HepG2 (cell line): Measurements from ENCODE around the gene CAPN7. TPM values are rescaled to one million over a fixed set of nuclear protein-coding genes. Genes with fewer than 3 reads are reported as not detected.

Source experiments
- ATAC-seq: fragments of 200-7000 bp; cut with Tn5 transposase; 3 replicates; pipeline ENCODE4 v1.9.1; 2020; ENCODE audit warnings: mild to moderate bottlenecking, moderate library complexity
- BruUV-seq: library from RNA; stranded (reverse); fragments of 400-500 nt; replicated peaks from 2 replicates; lab custom pipeline; 2021; lab: Mats Ljungman, UMichigan
- CTCF ChIA-PET: fragments of 300-600 bp; formaldehyde crosslinking; extraction: SDS; loops from one replicate; lab custom pipeline; 2021; ENCODE audit warnings: low total read pairs, inconsistent platforms, low intra/inter-chr PET ratio; lab: Yijun Ruan, JAX
- POLR2A ChIA-PET: fragments of 350-600 bp; sonication (Branson Sonifier 250); formaldehyde crosslinking; loops from one replicate; lab custom pipeline; 2020; ENCODE audit warnings: antibody characterized with exemption, inconsistent platforms; lab: Yijun Ruan, JAX
- DNase-seq: peaks from one replicate; pipeline ENCODE4 v3.0.0-alpha.2; 2015; ENCODE audit warnings: low spot score
- FAIRE-seq: peaks from 3 replicates; lab custom pipeline; 2011; peaks lifted over from hg19 to GRCh38; lab: Jason Lieb, UNC
- H2AFZ ChIP-seq: one replicate; pipeline ENCODE4 v1.6.1; 2011; ENCODE audit warnings: low read length, inconsistent platforms
- H3K27ac ChIP-seq: fragments of 300-600 bp; 3 replicates; pipeline ENCODE4 v1.8.0; 2011; ENCODE audit warnings: mixed run types, mild to moderate bottlenecking, mixed read lengths, low read length, inconsistent platforms; ENCODE audit not compliant: insufficient read depth; ENCODE audit errors: extremely low read length
- H3K27me3 ChIP-seq, 2 experiments: fragments of 200-600 bp in 1 of 2; 2 replicates in 1 of 2; 3 replicates in 1 of 2; pipeline versions ENCODE4 v1.6.0 to v1.8.0; 2011; ENCODE audit warnings: low read length in 2 of 2, mild to moderate bottlenecking in 2 of 2, moderate library complexity in 2 of 2, inconsistent platforms in 1 of 2; ENCODE audit not compliant: insufficient read depth in 2 of 2, control insufficient read depth in 1 of 2
- H3K36me3 ChIP-seq, 2 experiments: fragments of 200-600 bp in 1 of 2; replicated peaks in 1 of 2; 2 replicates in 1 of 2; 3 replicates in 1 of 2; pipeline versions ENCODE4 v1.5.1 to v1.8.0; 2011; ENCODE audit warnings: low read length in 2 of 2, inconsistent platforms in 1 of 2; ENCODE audit not compliant: insufficient read depth in 2 of 2, control insufficient read depth in 1 of 2
- H3K4me1 ChIP-seq: 2 replicates; pipeline ENCODE4 v1.5.1; 2012; ENCODE audit warnings: low read length, inconsistent platforms; ENCODE audit not compliant: insufficient read depth
- H3K4me2 ChIP-seq: 2 replicates; pipeline ENCODE4 v1.6.0; 2011; ENCODE audit warnings: low read depth, low read length, inconsistent platforms
- H3K4me3 ChIP-seq, 3 experiments: fragments of 200-600 bp in 1 of 3; sonication (generic), shearing (Covaris generic) in 1 of 3; replicated peaks in 1 of 3; 2 replicates each; pipeline ENCODE4 v1.5.1; 2011 to 2016; ENCODE audit warnings: low read length in 3 of 3, inconsistent platforms in 2 of 3, low read depth in 2 of 3, mild to moderate bottlenecking in 2 of 3, control low read depth in 1 of 3, mixed read lengths in 1 of 3; ENCODE audit not compliant: insufficient read depth in 1 of 3
- H3K79me2 ChIP-seq: one replicate; pipeline ENCODE4 v1.6.1; 2011; ENCODE audit warnings: low read length, inconsistent platforms; ENCODE audit not compliant: insufficient read depth
- H3K9ac ChIP-seq: 2 replicates; pipeline ENCODE4 v1.6.0; 2011; ENCODE audit warnings: mild to moderate bottlenecking, low read depth, low read length, inconsistent platforms; ENCODE audit not compliant: insufficient read depth
- H3K9me3 ChIP-seq: 2 replicates; pipeline ENCODE4 v1.5.1; 2012; ENCODE audit warnings: mild to moderate bottlenecking, low read length
- H4K20me1 ChIP-seq: 2 replicates; pipeline ENCODE4 v1.6.0; 2011; ENCODE audit warnings: inconsistent platforms, mild to moderate bottlenecking, low read length, moderate library complexity; ENCODE audit not compliant: insufficient read depth
- EHMT2 ChIP-seq: fragments of 200-600 bp; sonication (generic); IDR thresholded peaks from 2 replicates; pipeline ENCODE4 v1.7.0; 2017; ENCODE audit warnings: antibody characterized with exemption, low read depth, low read length, borderline replicate concordance
- FOXA1 ChIP-seq, 2 experiments: fragments of 450-650 bp in 1 of 2; sonication (generic) in 1 of 2; formaldehyde crosslinking in 1 of 2; IDR thresholded peaks; 2 replicates each; pipeline versions ENCODE4 v1.4.0 to v1.6.1; 2016 to 2020; ENCODE audit warnings: missing genetic modification reagents in 1 of 2
- ZNF101 ChIP-seq: sonication (generic); formaldehyde crosslinking; IDR thresholded peaks from 2 replicates; pipeline ENCODE4 v1.4.0; 2020; ENCODE audit warnings: mild to moderate bottlenecking, low read depth, missing genetic modification reagents, borderline replicate concordance
- ZNF331 ChIP-seq: sonication (generic); formaldehyde crosslinking; IDR thresholded peaks from 2 replicates; pipeline ENCODE4 v1.4.0; 2020; ENCODE audit warnings: missing genetic modification reagents
- ZNF383 ChIP-seq: sonication (generic); formaldehyde crosslinking; IDR thresholded peaks from 2 replicates; pipeline ENCODE4 v1.4.0; 2020; ENCODE audit warnings: missing genetic modification reagents, mild to moderate bottlenecking, borderline replicate concordance
- WGBS: methylation state at CpG from one replicate; pipeline ENCODE4 v1.1.6; 2017; ENCODE audit warnings: low lambda C conversion rate; 5-methylcytosine and 5-hydroxymethylcytosine counted together
- in situ Hi-C: cut with HindIII; loops from 2 replicates; pipeline ENCODE4 v1.10.0; 2017; ENCODE audit warnings: low pct_unique_long_range_greater_than_20kb; ENCODE audit not compliant: extremely low pct_ligation_motif_present
- intact Hi-C: fragments of 100-400 bp; cut with micrococcal nuclease; formaldehyde crosslinking; loops from one replicate; pipeline ENCODE4 v1.10.0; 2022; ENCODE audit not compliant: unreplicated experiment
- polyA plus RNA-seq, 8 experiments: library from polyadenylated mRNA; depleted of rRNA in 3 of 8; stranded (reverse) in 7 of 8; unstranded in 1 of 8; fragments of >200 nt; fragmentation: Illumina TruSeq in 4 of 8; extraction: Trizol in 4 of 8; gene quantifications; 2 replicates each; pipeline versions ENCODE4 v1.2.1 to v1.2.3, GENCODE V29; 2011 to 2016; ENCODE audit warnings: low read depth in 4 of 8, missing spikeins in 1 of 8, mixed read lengths in 1 of 8; ENCODE audit not compliant: insufficient read depth in 1 of 8
- total RNA-seq, 5 experiments: library from RNA; depleted of rRNA; stranded (reverse); fragments of >200 nt; fragmentation: Illumina TruSeq; extraction: Trizol; gene quantifications; 2 replicates each; pipeline ENCODE4 v1.2.3, GENCODE V29; 2016; ENCODE audit warnings: low read depth in 1 of 5
- TF ChIP-seq, protein P1 (sequence below): sonication (generic); formaldehyde crosslinking; IDR thresholded peaks from 2 replicates; pipeline ENCODE4 v1.5.1; 2020; ENCODE audit warnings: missing genetic modification reagents, mild to moderate bottlenecking, borderline replicate concordance
- TF ChIP-seq, protein P2 (sequence below): sonication (generic); formaldehyde crosslinking; IDR thresholded peaks from 2 replicates; pipeline ENCODE4 v1.5.1; 2020; ENCODE audit warnings: mild to moderate bottlenecking, missing genetic modification reagents
- TF ChIP-seq, protein P3 (sequence below): sonication (generic); formaldehyde crosslinking; IDR thresholded peaks from 2 replicates; pipeline ENCODE4 v1.5.1; 2020; ENCODE audit warnings: missing genetic modification reagents, mild to moderate bottlenecking, borderline replicate concordance
- TF ChIP-seq, protein P4 (sequence below), 2 experiments: fragments of 450-650 bp in 1 of 2; sonication (generic) in 1 of 2; formaldehyde crosslinking; IDR thresholded peaks; 2 replicates each; pipeline versions ENCODE4 v1.5.0 to v1.8.0; 2020 to 2022; ENCODE audit warnings: mild to moderate bottlenecking in 1 of 2, missing genetic modification reagents in 1 of 2
- TF ChIP-seq, protein P5 (sequence below): sonication (generic); formaldehyde crosslinking; IDR thresholded peaks from 2 replicates; pipeline ENCODE4 v1.4.0; 2020; ENCODE audit warnings: missing genetic modification reagents, borderline replicate concordance

CAPN7 gene
- total and polyA plus RNA-seq, 2 of the 13 experiments (the other 11 are each of a cell fraction or from before 2014, with no cell fraction given), result 16.7 to 36.8 TPM

DNA sequence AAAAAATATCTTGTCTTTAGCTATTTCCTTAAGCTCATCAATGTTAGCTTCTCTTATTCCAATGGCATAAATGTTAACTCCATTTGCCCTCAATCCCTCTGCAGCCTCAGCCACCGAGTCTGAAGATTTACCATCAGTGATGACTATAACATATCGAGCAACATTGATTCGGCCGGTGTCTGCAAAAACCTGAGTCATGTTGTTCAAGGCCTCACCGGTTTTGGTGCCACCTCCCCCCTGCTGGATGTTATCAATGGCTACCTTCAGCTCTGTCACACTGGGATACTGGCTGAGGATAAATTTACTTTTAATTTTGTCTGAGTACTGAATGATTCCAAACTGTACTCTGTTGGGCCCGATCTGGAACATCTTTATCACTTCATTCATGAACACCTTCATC is 41.0 kb upstream of the CAPN7 start:
- POLR2A ChIA-PET, result no interaction called here
- peaks cover 25% of the 10 kb centered on the region for H3K4me1 ChIP-seq
- H3K36me3 ChIP-seq, result no peaks in the 10 kb centered on the region
- BruUV-seq, result no TSS peak
- H3K79me2 ChIP-seq, result no peaks in the 10 kb centered on the region
- ATAC-seq (no peak), DNase-seq (no peak), FAIRE-seq (no peak)
- CTCF ChIA-PET, result no interaction called here
- H3K9ac ChIP-seq, result no peak overlapping the region
- H3K4me2 ChIP-seq, result no peak overlapping the region
- intact Hi-C loops (no loop called here), in situ Hi-C loops (no loop called here)
- H4K20me1 ChIP-seq, result no peaks in the 10 kb centered on the region
- no peak overlapping the region for H2AFZ ChIP-seq
- H3K27ac ChIP-seq, result no peak overlapping the region
- no peak overlapping the region for H3K4me3 ChIP-seq
- 72% methylated on average over 6 of the region's 6 CpGs for WGBS
- no peaks in the 10 kb centered on the region for H3K27me3 ChIP-seq
- no peaks in the 10 kb centered on the region for H3K9me3 ChIP-seq
- TF ChIP-seq, protein P1, sequence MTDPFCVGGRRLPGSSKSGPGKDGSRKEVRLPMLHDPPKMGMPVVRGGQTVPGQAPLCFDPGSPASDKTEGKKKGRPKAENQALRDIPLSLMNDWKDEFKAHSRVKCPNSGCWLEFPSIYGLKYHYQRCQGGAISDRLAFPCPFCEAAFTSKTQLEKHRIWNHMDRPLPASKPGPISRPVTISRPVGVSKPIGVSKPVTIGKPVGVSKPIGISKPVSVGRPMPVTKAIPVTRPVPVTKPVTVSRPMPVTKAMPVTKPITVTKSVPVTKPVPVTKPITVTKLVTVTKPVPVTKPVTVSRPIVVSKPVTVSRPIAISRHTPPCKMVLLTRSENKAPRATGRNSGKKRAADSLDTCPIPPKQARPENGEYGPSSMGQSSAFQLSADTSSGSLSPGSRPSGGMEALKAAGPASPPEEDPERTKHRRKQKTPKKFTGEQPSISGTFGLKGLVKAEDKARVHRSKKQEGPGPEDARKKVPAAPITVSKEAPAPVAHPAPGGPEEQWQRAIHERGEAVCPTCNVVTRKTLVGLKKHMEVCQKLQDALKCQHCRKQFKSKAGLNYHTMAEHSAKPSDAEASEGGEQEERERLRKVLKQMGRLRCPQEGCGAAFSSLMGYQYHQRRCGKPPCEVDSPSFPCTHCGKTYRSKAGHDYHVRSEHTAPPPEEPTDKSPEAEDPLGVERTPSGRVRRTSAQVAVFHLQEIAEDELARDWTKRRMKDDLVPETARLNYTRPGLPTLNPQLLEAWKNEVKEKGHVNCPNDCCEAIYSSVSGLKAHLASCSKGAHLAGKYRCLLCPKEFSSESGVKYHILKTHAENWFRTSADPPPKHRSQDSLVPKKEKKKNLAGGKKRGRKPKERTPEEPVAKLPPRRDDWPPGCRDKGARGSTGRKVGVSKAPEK, result no peak
- TF ChIP-seq ZNF383 (CRISPR knock-in tag) (no peak), ZNF101 (CRISPR knock-in tag) (no peak), ZNF331 (CRISPR knock-in tag) (no peak), FOXA1 (IDR thresholded peaks at IDR 0.05) (no peak), FOXA1 (CRISPR knock-in tag; IDR thresholded peaks at IDR 0.05) (no peak), EHMT2 (no peak)
- TF ChIP-seq, protein P2, sequence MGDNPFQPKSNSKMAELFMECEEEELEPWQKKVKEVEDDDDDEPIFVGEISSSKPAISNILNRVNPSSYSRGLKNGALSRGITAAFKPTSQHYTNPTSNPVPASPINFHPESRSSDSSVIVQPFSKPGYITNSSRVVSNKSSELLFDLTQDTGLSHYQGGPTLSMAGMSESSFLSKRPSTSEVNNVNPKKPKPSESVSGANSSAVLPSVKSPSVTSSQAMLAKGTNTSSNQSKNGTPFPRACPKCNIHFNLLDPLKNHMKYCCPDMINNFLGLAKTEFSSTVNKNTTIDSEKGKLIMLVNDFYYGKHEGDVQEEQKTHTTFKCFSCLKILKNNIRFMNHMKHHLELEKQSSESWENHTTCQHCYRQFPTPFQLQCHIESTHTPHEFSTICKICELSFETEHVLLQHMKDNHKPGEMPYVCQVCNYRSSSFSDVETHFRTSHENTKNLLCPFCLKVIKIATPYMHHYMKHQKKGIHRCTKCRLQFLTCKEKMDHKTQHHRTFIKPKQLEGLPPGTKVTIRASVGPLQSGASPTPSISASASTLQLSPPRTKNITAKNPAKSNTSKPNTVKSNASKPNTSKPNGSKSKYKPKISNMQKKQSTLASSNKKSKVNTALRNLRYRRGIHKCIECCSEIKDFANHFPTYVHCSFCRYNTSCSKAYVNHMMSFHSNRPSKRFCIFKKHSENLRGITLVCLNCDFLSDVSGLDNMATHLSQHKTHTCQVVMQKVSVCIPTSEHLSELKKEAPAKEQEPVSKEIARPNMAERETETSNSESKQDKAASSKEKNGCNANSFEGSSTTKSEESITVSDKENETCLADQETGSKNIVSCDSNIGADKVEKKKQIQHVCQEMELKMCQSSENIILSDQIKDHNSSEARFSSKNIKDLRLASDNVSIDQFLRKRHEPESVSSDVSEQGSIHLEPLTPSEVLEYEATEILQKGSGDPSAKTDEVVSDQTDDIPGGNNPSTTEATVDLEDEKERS (CRISPR knock-in tag), result no peak
- TF ChIP-seq, protein P3, sequence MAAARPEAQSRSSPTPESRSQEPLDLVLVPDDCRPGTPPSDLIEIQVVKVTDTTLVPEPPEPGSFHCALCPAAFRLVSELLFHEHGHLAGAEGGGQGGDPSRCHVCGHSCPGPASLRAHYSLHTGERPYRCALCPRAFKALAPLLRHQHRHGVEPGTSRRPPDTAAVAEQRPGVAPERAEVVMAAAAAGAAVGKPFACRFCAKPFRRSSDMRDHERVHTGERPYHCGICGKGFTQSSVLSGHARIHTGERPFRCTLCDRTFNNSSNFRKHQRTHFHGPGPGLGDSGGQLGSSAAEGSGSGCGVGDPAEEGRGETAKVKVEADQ, result no peak
- TF ChIP-seq, protein P4, sequence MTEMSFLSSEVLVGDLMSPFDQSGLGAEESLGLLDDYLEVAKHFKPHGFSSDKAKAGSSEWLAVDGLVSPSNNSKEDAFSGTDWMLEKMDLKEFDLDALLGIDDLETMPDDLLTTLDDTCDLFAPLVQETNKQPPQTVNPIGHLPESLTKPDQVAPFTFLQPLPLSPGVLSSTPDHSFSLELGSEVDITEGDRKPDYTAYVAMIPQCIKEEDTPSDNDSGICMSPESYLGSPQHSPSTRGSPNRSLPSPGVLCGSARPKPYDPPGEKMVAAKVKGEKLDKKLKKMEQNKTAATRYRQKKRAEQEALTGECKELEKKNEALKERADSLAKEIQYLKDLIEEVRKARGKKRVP (CRISPR knock-in tag; IDR thresholded peaks at IDR 0.05), result no peak
- TF ChIP-seq, protein P5, sequence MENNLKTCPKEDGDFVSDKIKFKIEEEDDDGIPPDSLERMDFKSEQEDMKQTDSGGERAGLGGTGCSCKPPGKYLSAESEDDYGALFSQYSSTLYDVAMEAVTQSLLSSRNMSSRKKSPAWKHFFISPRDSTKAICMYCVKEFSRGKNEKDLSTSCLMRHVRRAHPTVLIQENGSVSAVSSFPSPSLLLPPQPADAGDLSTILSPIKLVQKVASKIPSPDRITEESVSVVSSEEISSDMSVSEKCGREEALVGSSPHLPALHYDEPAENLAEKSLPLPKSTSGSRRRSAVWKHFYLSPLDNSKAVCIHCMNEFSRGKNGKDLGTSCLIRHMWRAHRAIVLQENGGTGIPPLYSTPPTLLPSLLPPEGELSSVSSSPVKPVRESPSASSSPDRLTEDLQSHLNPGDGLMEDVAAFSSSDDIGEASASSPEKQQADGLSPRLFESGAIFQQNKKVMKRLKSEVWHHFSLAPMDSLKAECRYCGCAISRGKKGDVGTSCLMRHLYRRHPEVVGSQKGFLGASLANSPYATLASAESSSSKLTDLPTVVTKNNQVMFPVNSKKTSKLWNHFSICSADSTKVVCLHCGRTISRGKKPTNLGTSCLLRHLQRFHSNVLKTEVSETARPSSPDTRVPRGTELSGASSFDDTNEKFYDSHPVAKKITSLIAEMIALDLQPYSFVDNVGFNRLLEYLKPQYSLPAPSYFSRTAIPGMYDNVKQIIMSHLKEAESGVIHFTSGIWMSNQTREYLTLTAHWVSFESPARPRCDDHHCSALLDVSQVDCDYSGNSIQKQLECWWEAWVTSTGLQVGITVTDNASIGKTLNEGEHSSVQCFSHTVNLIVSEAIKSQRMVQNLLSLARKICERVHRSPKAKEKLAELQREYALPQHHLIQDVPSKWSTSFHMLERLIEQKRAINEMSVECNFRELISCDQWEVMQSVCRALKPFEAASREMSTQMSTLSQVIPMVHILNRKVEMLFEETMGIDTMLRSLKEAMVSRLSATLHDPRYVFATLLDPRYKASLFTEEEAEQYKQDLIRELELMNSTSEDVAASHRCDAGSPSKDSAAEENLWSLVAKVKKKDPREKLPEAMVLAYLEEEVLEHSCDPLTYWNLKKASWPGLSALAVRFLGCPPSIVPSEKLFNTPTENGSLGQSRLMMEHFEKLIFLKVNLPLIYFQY (CRISPR knock-in tag), result no peak
